ENCODE results near the gene TPRX1. TPM values are rescaled to one million over a fixed set of nuclear protein-coding genes. Genes with fewer than 3 reads are reported as not detected.

Gene TPRX1
- total RNA-seq, 1 experiment from 2014 or later: not detected

DNA sequence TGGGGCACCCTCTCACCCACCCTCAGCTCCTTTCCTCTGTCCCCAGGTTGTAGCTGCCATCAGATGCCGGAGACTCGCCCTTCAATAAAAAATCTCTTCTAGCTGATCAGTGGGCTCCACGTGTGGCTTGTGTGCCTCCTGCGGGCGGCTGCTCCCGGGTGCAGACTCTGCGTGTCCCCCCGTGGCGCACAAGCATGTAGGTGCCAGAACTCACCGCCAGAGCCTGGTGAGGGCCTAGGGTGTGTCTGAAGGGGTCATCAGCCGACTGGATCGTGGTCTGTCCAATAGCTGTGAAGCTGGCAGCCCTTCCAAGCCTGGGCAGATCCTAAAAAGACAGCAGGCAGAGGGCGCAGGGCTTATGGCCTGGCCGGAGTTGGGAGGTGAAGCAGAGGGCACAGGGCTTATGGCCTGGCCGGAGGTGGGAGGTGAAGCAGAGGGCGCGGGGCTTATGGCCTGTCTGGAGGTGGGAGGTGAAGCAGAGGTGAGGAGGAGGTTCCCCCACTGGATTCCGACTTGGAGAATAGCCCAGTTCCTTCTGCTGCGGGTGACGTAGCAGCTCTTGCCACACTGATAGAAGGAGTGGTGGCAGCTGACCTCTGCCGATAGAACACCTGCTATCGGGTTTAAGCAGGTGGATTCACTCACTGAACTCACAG lies 47.3 kb downstream of the TPRX1 start:
- H3K4me1 Mint-ChIP-seq (ENCODE audit: low read depth, unreplicated experiment): peaks cover 10% of the 10 kb centered on the region
- no peak for DNase-seq
- peak overlapping the region; percentile 24 for H3K27ac Mint-ChIP-seq (ENCODE audit: unreplicated experiment)
- H3K36me3 Mint-ChIP-seq (ENCODE audit: insufficient read depth, unreplicated experiment): peaks cover 81% of the 10 kb centered on the region
- BruUV-seq (replicated peaks): no TSS peak
- intact Hi-C loops (cut with micrococcal nuclease; ENCODE audit: unreplicated experiment): no loop called here
- TF ChIP-seq, protein P1, sequence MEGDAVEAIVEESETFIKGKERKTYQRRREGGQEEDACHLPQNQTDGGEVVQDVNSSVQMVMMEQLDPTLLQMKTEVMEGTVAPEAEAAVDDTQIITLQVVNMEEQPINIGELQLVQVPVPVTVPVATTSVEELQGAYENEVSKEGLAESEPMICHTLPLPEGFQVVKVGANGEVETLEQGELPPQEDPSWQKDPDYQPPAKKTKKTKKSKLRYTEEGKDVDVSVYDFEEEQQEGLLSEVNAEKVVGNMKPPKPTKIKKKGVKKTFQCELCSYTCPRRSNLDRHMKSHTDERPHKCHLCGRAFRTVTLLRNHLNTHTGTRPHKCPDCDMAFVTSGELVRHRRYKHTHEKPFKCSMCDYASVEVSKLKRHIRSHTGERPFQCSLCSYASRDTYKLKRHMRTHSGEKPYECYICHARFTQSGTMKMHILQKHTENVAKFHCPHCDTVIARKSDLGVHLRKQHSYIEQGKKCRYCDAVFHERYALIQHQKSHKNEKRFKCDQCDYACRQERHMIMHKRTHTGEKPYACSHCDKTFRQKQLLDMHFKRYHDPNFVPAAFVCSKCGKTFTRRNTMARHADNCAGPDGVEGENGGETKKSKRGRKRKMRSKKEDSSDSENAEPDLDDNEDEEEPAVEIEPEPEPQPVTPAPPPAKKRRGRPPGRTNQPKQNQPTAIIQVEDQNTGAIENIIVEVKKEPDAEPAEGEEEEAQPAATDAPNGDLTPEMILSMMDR (IDR thresholded peaks at IDR 0.05; ENCODE audit: unreplicated experiment): no peak
- H3K9me3 Mint-ChIP-seq (ENCODE audit: low read depth, unreplicated experiment): no peaks in the 10 kb centered on the region
- H3K4me3 Mint-ChIP-seq (ENCODE audit: low read depth, unreplicated experiment): no peak overlapping the region
- CTCF ChIA-PET: no interaction called here
- no peaks in the 10 kb centered on the region for H3K27me3 Mint-ChIP-seq (ENCODE audit: unreplicated experiment)

DNA sequence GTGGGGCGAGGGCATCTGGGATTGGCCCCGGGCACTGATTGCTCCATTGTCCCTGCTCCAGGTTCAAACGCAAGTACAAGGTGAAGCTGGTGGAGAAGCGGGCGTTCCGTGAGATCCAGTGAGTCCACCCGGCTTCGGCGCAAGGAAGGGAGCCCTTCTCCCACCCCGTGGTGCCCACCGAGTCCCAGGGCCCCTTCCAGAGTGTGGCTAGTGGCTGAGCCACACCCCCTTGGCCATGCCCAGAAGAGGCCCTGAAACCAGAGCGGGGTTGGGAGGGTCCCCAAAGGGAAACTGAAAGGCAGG lies 47.8 kb downstream of the TPRX1 start:
- H3K36me3 Mint-ChIP-seq (ENCODE audit: insufficient read depth, unreplicated experiment): peaks cover 86% of the 10 kb centered on the region
- BruUV-seq (replicated peaks): no TSS peak
- intact Hi-C loops (cut with micrococcal nuclease; ENCODE audit: unreplicated experiment): no loop called here
- H3K27me3 Mint-ChIP-seq (ENCODE audit: unreplicated experiment): no peaks in the 10 kb centered on the region
- H3K27ac Mint-ChIP-seq (ENCODE audit: unreplicated experiment): no peak overlapping the region
- TF ChIP-seq, protein P1 (IDR thresholded peaks at IDR 0.05; ENCODE audit: unreplicated experiment): no peak
- H3K4me1 Mint-ChIP-seq (ENCODE audit: low read depth, unreplicated experiment): peaks cover 10% of the 10 kb centered on the region
- no peak overlapping the region for H3K4me3 Mint-ChIP-seq (ENCODE audit: low read depth, unreplicated experiment)
- no peaks in the 10 kb centered on the region for H3K9me3 Mint-ChIP-seq (ENCODE audit: low read depth, unreplicated experiment)
- CTCF ChIA-PET: no interaction called here
- DNase-seq: no peak

DNA sequence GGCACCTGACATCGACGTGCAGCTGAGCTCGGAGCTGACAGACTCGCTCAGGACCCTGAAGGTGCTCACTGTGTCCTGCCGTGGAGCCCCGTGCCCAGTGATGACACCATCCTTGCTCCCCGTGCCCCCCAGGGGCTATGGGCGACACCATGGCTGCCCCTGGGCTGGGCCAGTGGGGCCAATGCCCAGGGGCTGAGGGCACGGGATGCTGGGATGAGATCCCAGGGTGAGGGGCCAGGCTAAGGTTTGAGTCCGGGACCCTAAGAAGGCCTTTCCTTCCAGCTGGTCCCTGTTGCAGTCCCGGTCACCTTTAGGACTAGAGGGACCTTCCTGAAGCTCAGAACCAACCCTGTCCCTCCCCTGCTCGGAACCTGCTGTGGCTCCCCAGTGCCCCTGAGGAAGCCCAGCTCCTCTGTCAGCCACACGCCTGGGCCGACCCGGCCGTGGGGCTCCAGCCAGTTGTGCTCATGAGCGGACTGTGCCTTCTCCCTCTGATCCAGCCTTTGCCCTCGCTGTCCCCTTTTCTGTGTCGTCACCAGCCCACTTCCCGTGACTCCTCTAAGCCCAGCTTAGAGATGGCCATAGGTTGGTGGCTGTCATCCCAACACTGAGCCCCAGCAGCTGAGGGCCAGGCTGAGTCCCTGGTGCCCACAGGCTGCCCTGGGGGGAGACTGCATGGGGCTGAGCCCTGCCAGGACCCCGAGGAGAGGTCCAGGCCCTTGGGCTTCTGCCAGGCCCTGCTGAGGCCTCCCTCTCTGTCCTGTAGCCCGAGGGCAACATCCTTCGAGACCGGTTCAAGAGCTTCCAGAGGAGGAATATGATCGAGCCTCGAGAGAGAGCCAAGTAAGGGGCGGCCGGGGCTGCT lies 48.4 kb downstream of the TPRX1 start:
- TF ChIP-seq, protein P1 (IDR thresholded peaks at IDR 0.05; ENCODE audit: unreplicated experiment): no peak
- Mint-ChIP-seq H3K27ac (ENCODE audit: unreplicated experiment) (no peak overlapping the region), H3K4me1 (ENCODE audit: low read depth, unreplicated experiment) (peaks cover 10% of the 10 kb centered on the region), H3K4me3 (ENCODE audit: low read depth, unreplicated experiment) (no peak overlapping the region), H3K27me3 (ENCODE audit: unreplicated experiment) (no peaks in the 10 kb centered on the region), H3K9me3 (ENCODE audit: low read depth, unreplicated experiment) (no peaks in the 10 kb centered on the region), H3K36me3 (ENCODE audit: insufficient read depth, unreplicated experiment) (peaks cover 87% of the 10 kb centered on the region)
- BruUV-seq (replicated peaks): no TSS peak
- CTCF ChIA-PET: no interaction called here
- intact Hi-C loops (cut with micrococcal nuclease; ENCODE audit: unreplicated experiment): no loop called here
- DNase-seq: no peak

DNA sequence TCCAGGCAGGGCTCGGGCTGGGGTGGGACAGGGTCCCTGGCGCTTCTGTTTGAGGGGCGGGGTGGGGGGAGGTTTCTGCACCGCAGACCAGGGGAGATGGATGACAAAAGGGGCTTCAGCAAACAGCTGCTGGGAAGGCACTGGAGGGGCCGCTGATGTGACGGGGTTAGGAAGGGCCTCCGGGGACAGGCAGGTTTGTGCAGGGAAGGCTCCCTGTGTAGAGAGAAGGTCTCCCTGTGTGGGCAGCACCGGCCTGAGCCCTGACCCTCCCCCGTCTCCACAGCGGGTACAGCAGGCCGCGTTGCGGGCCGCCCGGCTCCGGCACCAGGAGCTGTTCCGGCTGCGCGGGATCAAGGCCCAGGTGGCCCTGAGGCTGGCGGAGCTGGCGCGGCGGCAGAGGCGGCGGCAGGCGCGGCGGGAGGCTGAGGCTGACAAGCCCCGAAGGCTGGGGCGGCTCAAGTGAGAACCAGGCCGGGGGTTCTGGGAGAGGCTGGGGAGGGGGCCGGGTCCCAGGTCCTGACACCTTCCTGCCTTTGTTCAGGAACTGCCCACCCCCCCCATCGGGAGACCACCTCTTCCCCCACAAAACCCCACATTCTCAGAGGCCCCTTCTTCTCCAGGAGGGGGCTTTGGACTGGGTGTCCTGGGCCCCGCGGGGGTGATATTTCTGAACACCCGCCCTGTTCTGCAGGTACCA lies 49.1 kb downstream of the TPRX1 start:
- no TSS peak for BruUV-seq (replicated peaks)
- Mint-ChIP-seq H3K36me3 (ENCODE audit: insufficient read depth, unreplicated experiment) (peaks cover 87% of the 10 kb centered on the region), H3K4me3 (ENCODE audit: low read depth, unreplicated experiment) (no peak overlapping the region), H3K9me3 (ENCODE audit: low read depth, unreplicated experiment) (no peaks in the 10 kb centered on the region), H3K27ac (ENCODE audit: unreplicated experiment) (no peak overlapping the region), H3K27me3 (ENCODE audit: unreplicated experiment) (no peaks in the 10 kb centered on the region), H3K4me1 (ENCODE audit: low read depth, unreplicated experiment) (peaks cover 10% of the 10 kb centered on the region)
- intact Hi-C loops (cut with micrococcal nuclease; ENCODE audit: unreplicated experiment): no loop called here
- TF ChIP-seq, protein P1 (IDR thresholded peaks at IDR 0.05; ENCODE audit: unreplicated experiment): no peak
- CTCF ChIA-PET: no interaction called here
- no peak for DNase-seq
